ENCODE data around the gene HERC4.
"Not testable (repeated sequence)": the region's sequence is repeated elsewhere in the genome, so short reads cannot be mapped to it uniquely, and the experiment has no call there.

Gene HERC4

GRCh38 chr10:68047554-68048327 is 27.3 kb downstream of the HERC4 start:
- FAIRE-seq: no peak
- DNase-seq (ENCODE audit: insufficient read length, low spot score): no peak
- TF ChIP-seq CTCF (IDR thresholded peaks at IDR 0.05; ENCODE audit: insufficient read depth, missing control alignments): no peak

GRCh38 chr10:68047122-68047521 is 28.0 kb downstream of the HERC4 start:
- no peak for FAIRE-seq
- no peak for DNase-seq (ENCODE audit: insufficient read length, low spot score)
- no peak for TF ChIP-seq CTCF (IDR thresholded peaks at IDR 0.05; ENCODE audit: insufficient read depth, missing control alignments)

GRCh38 chr10:68046642-68047041 is 28.4 kb downstream of the HERC4 start:
- TF ChIP-seq CTCF (IDR thresholded peaks at IDR 0.05; ENCODE audit: insufficient read depth, missing control alignments): no peak
- DNase-seq (ENCODE audit: insufficient read length, low spot score) (no peak), FAIRE-seq (no peak)

- FAIRE-seq: no peak
- DNase-seq (ENCODE audit: insufficient read length, low spot score): no peak
- TF ChIP-seq CTCF (IDR thresholded peaks at IDR 0.05; ENCODE audit: insufficient read depth, missing control alignments): no peak
These were observed 32.1 kb downstream of the HERC4 start for GRCh38 chr10:68043030-68043429.

- DNase-seq (ENCODE audit: insufficient read length, low spot score): no peak
- no peak for FAIRE-seq
These were observed 43.0 kb downstream of the HERC4 start for GRCh38 chr10:68032113-68032512.

GRCh38 chr10:68027429-68027828 is 47.7 kb downstream of the HERC4 start:
- peak; percentile 21 for FAIRE-seq
- no peak for TF ChIP-seq CTCF (IDR thresholded peaks at IDR 0.05; ENCODE audit: insufficient read depth, missing control alignments)
- no peak for DNase-seq (ENCODE audit: insufficient read length, low spot score)

More at GRCh38 chr10:68032113-68032512, 43.0 kb downstream of the HERC4 start:
- TF ChIP-seq CTCF (IDR thresholded peaks at IDR 0.05; ENCODE audit: insufficient read depth, missing control alignments): no peak

- DNase-seq (ENCODE audit: insufficient read length, low spot score) (no peak), FAIRE-seq (no peak)
- no peak for TF ChIP-seq CTCF (IDR thresholded peaks at IDR 0.05; ENCODE audit: insufficient read depth, missing control alignments)
These were observed 51.8 kb downstream of the HERC4 start for GRCh38 chr10:68023292-68023691.

- DNase-seq (ENCODE audit: insufficient read length, low spot score); FAIRE-seq: not testable (repeated sequence)
These were observed 52.8 kb downstream of the HERC4 start for GRCh38 chr10:68022324-68022723.

GRCh38 chr10:68016519-68016918 is 58.6 kb downstream of the HERC4 start:
- not testable (repeated sequence) for FAIRE-seq; DNase-seq (ENCODE audit: insufficient read length, low spot score)

All from D721Med (cell line).